A673 (cell line): ENCODE measurements around the gene LPP.

Experiments
- EZH2 ChIP-seq: fragments of 200-600 bp; sonication (generic); IDR thresholded peaks from 2 replicates; pipeline ENCODE4 v1.6.1; 2017; ENCODE audit warnings: borderline replicate concordance, low read depth, mild to moderate bottlenecking, mixed read lengths, antibody characterized with exemption, low read length; ENCODE audit not compliant: poor library complexity, severe bottlenecking
- TF ChIP-seq, protein P1 (sequence below): fragments of 300-800, 200-600 bp; sonication (generic); conservative IDR thresholded peaks from 2 replicates; pipeline ENCODE4 v1.5.1; 2017; ENCODE audit warnings: low read depth, mild to moderate bottlenecking, antibody characterized with exemption, low read length, moderate library complexity, mixed read lengths

DNA sequence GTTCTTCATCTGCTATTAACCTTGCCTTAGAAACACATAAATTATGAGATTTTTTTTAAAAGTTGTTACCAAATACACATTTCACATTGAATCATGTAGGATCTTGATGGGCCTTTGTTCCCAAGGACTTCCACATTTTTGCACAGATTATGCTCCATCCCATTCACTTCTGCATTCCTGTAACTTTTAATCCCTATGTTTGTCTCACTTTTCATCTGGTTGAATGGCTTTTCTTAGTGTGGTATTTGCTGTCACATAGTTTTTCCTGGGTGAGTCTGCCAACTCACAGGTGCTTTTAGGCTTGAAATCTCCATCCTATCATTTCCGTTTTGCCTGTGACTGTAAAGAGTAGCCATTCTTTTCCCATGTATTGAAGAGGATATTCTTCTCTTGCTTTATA lies 720.6 kb downstream of the LPP start:
- TF ChIP-seq, protein P1, sequence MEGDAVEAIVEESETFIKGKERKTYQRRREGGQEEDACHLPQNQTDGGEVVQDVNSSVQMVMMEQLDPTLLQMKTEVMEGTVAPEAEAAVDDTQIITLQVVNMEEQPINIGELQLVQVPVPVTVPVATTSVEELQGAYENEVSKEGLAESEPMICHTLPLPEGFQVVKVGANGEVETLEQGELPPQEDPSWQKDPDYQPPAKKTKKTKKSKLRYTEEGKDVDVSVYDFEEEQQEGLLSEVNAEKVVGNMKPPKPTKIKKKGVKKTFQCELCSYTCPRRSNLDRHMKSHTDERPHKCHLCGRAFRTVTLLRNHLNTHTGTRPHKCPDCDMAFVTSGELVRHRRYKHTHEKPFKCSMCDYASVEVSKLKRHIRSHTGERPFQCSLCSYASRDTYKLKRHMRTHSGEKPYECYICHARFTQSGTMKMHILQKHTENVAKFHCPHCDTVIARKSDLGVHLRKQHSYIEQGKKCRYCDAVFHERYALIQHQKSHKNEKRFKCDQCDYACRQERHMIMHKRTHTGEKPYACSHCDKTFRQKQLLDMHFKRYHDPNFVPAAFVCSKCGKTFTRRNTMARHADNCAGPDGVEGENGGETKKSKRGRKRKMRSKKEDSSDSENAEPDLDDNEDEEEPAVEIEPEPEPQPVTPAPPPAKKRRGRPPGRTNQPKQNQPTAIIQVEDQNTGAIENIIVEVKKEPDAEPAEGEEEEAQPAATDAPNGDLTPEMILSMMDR, result no peak
- TF ChIP-seq EZH2, result no peak
